PC-3 (cell line): ENCODE data around the gene C20orf96. TPM values are rescaled to one million over a fixed set of nuclear protein-coding genes. Genes with fewer than 3 reads are reported as not detected.

Experiments used
- ATAC-seq: fragments of 200-7000 bp; cut with Tn5 transposase; 2 replicates; pipeline ENCODE4 v1.9.1; 2020; ENCODE audit warnings: mild to moderate bottlenecking, moderate library complexity
- BruUV-seq: library from RNA; stranded (reverse); fragments of 400-500 nt; replicated peaks from 2 replicates; lab custom pipeline; 2021; lab: Mats Ljungman, UMichigan
- CTCF ChIA-PET: fragments of 300-600 bp; sonication (Branson Sonifier 250); formaldehyde crosslinking; loops from one replicate; lab custom pipeline; 2022; ENCODE audit warnings: antibody characterized with exemption; lab: Charles Lee
- POLR2A ChIA-PET: fragments of 300-600 bp; sonication (Branson Sonifier 250); formaldehyde crosslinking; loops from one replicate; lab custom pipeline; 2022; ENCODE audit warnings: antibody characterized with exemption; ENCODE audit not compliant: unreplicated experiment; lab: Charles Lee
- DNase-seq: peaks from one replicate; pipeline ENCODE4 v3.0.0-alpha.2; 2015
- H2AFZ ChIP-seq: fragments of 300-600 bp; sonication (generic); 2 replicates; pipeline ENCODE4 v1.6.0; 2016; ENCODE audit warnings: antibody characterized with exemption, low read length
- H3F3A ChIP-seq: fragments of 300-600 bp; sonication (generic); one replicate; pipeline ENCODE4 v1.6.0; 2017; ENCODE audit warnings: antibody characterized with exemption, low read length, control low read depth, mild to moderate bottlenecking; ENCODE audit not compliant: unreplicated experiment
- H3K27ac ChIP-seq: fragments of 300-600 bp; sonication (generic); 2 replicates; pipeline ENCODE4 v1.5.1; 2016; ENCODE audit warnings: mild to moderate bottlenecking, low read length
- H3K27me3 ChIP-seq: fragments of 300-600 bp; sonication (generic); 2 replicates; pipeline ENCODE4 v1.6.1; 2016; ENCODE audit warnings: low read length, mixed read lengths
- H3K36me3 ChIP-seq: fragments of 300-600 bp; sonication (generic); 2 replicates; pipeline ENCODE4 v1.6.1; 2016; ENCODE audit warnings: low read depth, mixed run types, low read length, mixed read lengths
- H3K4me1 ChIP-seq: fragments of 300-600 bp; sonication (generic); 2 replicates; pipeline ENCODE4 v1.5.1; 2016; ENCODE audit warnings: low read length; ENCODE audit not compliant: insufficient read depth
- H3K4me2 ChIP-seq: fragments of 300-600 bp; sonication (generic); 2 replicates; pipeline ENCODE4 v1.6.0; 2016; ENCODE audit warnings: low read length
- H3K4me3 ChIP-seq: fragments of 300-600 bp; sonication (generic); 2 replicates; pipeline ENCODE4 v1.5.1; 2016; ENCODE audit warnings: mild to moderate bottlenecking, low read length, mixed read lengths
- H3K79me2 ChIP-seq: fragments of 300-600 bp; sonication (generic); 2 replicates; pipeline ENCODE4 v1.6.1; 2017; ENCODE audit warnings: low read length, mixed read lengths
- H3K9ac ChIP-seq: fragments of 300-600 bp; sonication (generic); 2 replicates; pipeline ENCODE4 v1.6.0; 2016; ENCODE audit warnings: mild to moderate bottlenecking, low read length
- H3K9me2 ChIP-seq: fragments of 300-600 bp; sonication (generic); replicated peaks from 2 replicates; pipeline ENCODE4 v1.6.1; 2016; ENCODE audit warnings: mixed run types, low read length, mixed read lengths
- H3K9me3 ChIP-seq: fragments of 300-600 bp; sonication (generic); 2 replicates; pipeline ENCODE4 v1.6.1; 2016; ENCODE audit warnings: low read length, mixed read lengths
- H4K20me1 ChIP-seq: fragments of 300-600 bp; sonication (generic); 2 replicates; pipeline ENCODE4 v1.6.1; 2016; ENCODE audit warnings: low read length, mixed read lengths
- EZH2 ChIP-seq: fragments of 300-600 bp; sonication (generic); IDR thresholded peaks from one replicate; pipeline ENCODE4 v1.6.1; 2017; ENCODE audit warnings: antibody characterized with exemption, mild to moderate bottlenecking, low read length; ENCODE audit not compliant: unreplicated experiment
- EZH2phosphoT487 ChIP-seq: fragments of 300-600 bp; sonication (generic); IDR thresholded peaks from 2 replicates; pipeline ENCODE4 v1.6.1; 2018; ENCODE audit warnings: mild to moderate bottlenecking, antibody characterized with exemption, low read length, borderline replicate concordance
- intact Hi-C: fragments of 100-400 bp; cut with micrococcal nuclease; formaldehyde crosslinking; loops from 2 replicates; pipeline ENCODE4 v1.9.0; 2023
- total RNA-seq: library from RNA; depleted of rRNA; stranded (reverse); fragments of >200 nt; gene quantifications from 2 replicates; pipeline ENCODE4 v1.2.3, GENCODE V29; 2014
- TF ChIP-seq, protein P1 (sequence below): fragments of 300-600 bp; sonication (generic); conservative IDR thresholded peaks from 2 replicates; pipeline ENCODE4 v1.5.1; 2017; ENCODE audit warnings: antibody characterized with exemption, low read depth, mild to moderate bottlenecking, low read length

The C20orf96 gene
- total RNA-seq, 1 experiment from 2014 or later: 3.4 TPM

DNA sequence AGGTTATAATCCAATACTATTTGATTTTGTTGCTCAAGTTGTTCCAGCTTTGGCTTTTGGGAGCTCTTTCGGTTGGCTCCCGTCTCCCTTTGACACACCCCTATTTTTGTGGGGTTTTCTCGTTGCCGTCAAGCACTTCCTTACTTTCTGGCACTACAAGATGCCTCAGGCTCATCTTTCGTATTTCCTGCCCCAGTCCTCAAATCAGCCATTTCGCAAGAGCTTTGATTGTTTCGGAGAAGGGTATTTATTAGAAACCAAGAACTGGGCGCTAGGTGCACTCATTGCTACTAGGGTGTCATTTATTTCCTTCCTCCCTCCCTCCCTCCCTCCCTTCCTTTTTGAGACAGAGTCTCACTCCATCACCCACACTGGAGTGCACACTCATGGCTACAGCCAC lies 21.5 kb upstream of the C20orf96 start:
- no peaks in the 10 kb centered on the region for H3K36me3 ChIP-seq
- no peak overlapping the region for H2AFZ ChIP-seq
- H3K79me2 ChIP-seq: no peaks in the 10 kb centered on the region
- BruUV-seq: no TSS peak
- CTCF ChIA-PET: no interaction called here
- no peaks in the 10 kb centered on the region for H3K27me3 ChIP-seq
- intact Hi-C loops: no loop called here
- H3K4me2 ChIP-seq: no peak overlapping the region
- H3F3A ChIP-seq: no peaks in the 10 kb centered on the region
- POLR2A ChIA-PET: no interaction called here
- no peak overlapping the region for H3K4me3 ChIP-seq
- no peak overlapping the region for H3K27ac ChIP-seq
- H4K20me1 ChIP-seq: no peaks in the 10 kb centered on the region
- H3K9me3 ChIP-seq: no peaks in the 10 kb centered on the region
- no peaks in the 10 kb centered on the region for H3K9me2 ChIP-seq
- no peak for ATAC-seq
- H3K4me1 ChIP-seq: peaks cover 17% of the 10 kb centered on the region
- TF ChIP-seq EZH2 (no peak), EZH2phosphoT487 (no peak)
- TF ChIP-seq, protein P1, sequence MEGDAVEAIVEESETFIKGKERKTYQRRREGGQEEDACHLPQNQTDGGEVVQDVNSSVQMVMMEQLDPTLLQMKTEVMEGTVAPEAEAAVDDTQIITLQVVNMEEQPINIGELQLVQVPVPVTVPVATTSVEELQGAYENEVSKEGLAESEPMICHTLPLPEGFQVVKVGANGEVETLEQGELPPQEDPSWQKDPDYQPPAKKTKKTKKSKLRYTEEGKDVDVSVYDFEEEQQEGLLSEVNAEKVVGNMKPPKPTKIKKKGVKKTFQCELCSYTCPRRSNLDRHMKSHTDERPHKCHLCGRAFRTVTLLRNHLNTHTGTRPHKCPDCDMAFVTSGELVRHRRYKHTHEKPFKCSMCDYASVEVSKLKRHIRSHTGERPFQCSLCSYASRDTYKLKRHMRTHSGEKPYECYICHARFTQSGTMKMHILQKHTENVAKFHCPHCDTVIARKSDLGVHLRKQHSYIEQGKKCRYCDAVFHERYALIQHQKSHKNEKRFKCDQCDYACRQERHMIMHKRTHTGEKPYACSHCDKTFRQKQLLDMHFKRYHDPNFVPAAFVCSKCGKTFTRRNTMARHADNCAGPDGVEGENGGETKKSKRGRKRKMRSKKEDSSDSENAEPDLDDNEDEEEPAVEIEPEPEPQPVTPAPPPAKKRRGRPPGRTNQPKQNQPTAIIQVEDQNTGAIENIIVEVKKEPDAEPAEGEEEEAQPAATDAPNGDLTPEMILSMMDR: no peak
- H3K9ac ChIP-seq: no peak overlapping the region
- DNase-seq: no peak

DNA sequence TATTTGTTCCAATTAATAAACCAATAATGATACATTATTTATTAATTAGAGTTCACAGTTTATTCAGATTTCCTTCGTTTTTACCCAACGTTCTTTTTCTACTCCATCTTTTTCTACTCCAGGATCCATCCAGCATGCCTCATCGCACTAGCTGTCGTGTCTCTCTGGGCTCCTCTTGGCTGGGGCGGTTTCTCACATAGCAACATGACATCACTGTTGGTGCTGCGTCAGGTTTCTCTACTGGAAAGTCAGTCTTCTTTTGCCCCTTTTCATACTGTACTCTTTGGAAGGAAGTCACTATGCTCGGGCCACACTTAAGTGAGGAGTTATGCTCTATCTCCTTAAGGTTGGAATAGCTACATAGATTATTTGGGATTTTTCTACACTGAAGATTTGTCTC lies 21.1 kb upstream of the C20orf96 start:
- CTCF ChIA-PET: no interaction called here
- Histone ChIP-seq H3F3A (no peaks in the 10 kb centered on the region), H3K36me3 (no peaks in the 10 kb centered on the region)

DNA sequence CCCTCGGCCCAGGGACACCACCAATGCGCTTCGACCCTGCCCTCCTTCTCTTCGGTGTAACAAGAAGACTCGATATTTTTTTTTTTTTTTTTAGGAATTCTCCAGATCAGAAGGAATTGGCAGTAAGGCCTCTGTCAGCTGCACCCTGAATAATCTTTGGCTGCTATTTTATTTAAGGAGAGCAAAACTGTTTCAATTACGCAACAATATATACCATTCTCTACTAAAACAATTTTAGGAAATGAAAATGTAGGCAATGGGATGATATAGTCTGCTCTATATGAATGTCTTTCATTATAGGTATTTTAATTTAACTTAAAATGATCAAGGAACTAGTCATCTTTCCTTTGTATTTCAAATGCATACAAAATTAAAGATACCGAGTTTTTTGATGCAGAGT lies 20.1 kb upstream of the C20orf96 start:
- Histone ChIP-seq H2AFZ (no peak overlapping the region), H3K4me2 (no peak overlapping the region), H3K4me1 (peaks cover 17% of the 10 kb centered on the region), H3K27me3 (no peaks in the 10 kb centered on the region), H3K27ac (no peak overlapping the region), H3K4me3 (no peak overlapping the region), H3K9me3 (no peaks in the 10 kb centered on the region), H4K20me1 (no peaks in the 10 kb centered on the region), H3F3A (no peaks in the 10 kb centered on the region), H3K9ac (no peak overlapping the region), H3K36me3 (no peaks in the 10 kb centered on the region), H3K79me2 (no peaks in the 10 kb centered on the region), H3K9me2 (no peaks in the 10 kb centered on the region)
- no peak for DNase-seq
- POLR2A ChIA-PET: no interaction called here
- CTCF ChIA-PET: interaction anchor here (0.6 kb wide), 2 partner anchors 13 to 85 kb away, joined by 5 to 6 read pairs; no protein-coding TSS in a partner anchor
- BruUV-seq: no TSS peak
- TF ChIP-seq, protein P1: no peak
- TF ChIP-seq EZH2 (no peak), EZH2phosphoT487 (no peak)
- intact Hi-C loops: no loop called here
- no peak for ATAC-seq

More for the DNA sequence above, 21.1 kb upstream of the C20orf96 start:
- H3K27ac ChIP-seq: no peak overlapping the region
- H3K4me1 ChIP-seq: peaks cover 17% of the 10 kb centered on the region
- no peaks in the 10 kb centered on the region for H3K79me2 ChIP-seq
- no peak for TF ChIP-seq EZH2
- TF ChIP-seq, protein P1: no peak
- TF ChIP-seq EZH2phosphoT487: no peak
- H3K4me2 ChIP-seq: no peak overlapping the region
- H3K9ac ChIP-seq: no peak overlapping the region
- no peaks in the 10 kb centered on the region for H3K27me3 ChIP-seq
- DNase-seq (no peak), ATAC-seq (no peak)
- POLR2A ChIA-PET: no interaction called here
- no peaks in the 10 kb centered on the region for H4K20me1 ChIP-seq
- no peaks in the 10 kb centered on the region for H3K9me2 ChIP-seq
- H3K4me3 ChIP-seq: no peak overlapping the region
- no TSS peak for BruUV-seq
- H3K9me3 ChIP-seq: no peaks in the 10 kb centered on the region
- intact Hi-C loops: no loop called here
- no peak overlapping the region for H2AFZ ChIP-seq
